ENCODE results near the gene CLCNKB. TPM values are rescaled to one million over a fixed set of nuclear protein-coding genes. Genes with fewer than 3 reads are reported as not detected.

Gene CLCNKB
- total and polyA plus RNA-seq, 4 donors, result 0.23 to 0.39 (median 0.38) TPM; not detected in 1

- no peak overlapping the region for H3K4me3 ChIP-seq (ENCODE audit: low read length in 2 of 2)
- WGBS, 2 donors, result 6 to 13% methylated on average over 21 to 28 of the region's 28 CpGs
- H3K27me3 ChIP-seq (ENCODE audit: control insufficient read depth in 1 of 2, insufficient read depth in 2 of 2, low read length in 1 of 2), result no peaks in the 10 kb centered on the region
- no peaks in the 10 kb centered on the region for H3K4me1 ChIP-seq (ENCODE audit: control insufficient read depth in 1 of 2, insufficient read depth in 2 of 2, low read length in 2 of 2)
- peak; percentile 89 to 93 for DNase-seq
- ATAC-seq (ENCODE audit: low FRiP score), result peak; percentile 75
- peak overlapping the region; percentile 83 to 93 for H3K27ac ChIP-seq (ENCODE audit: low read depth in 1 of 2, low read length in 2 of 2)
- H3K9me3 ChIP-seq (ENCODE audit: control insufficient read depth, low read length), result no peaks in the 10 kb centered on the region
- intact Hi-C loops (cut with DNase I), result loop anchor here in 1 of 2 donors (5.0 kb wide), 1 partner anchor 34 kb away; no protein-coding TSS in a partner anchor
- H3K36me3 ChIP-seq (ENCODE audit: control insufficient read depth in 1 of 2, insufficient read depth in 2 of 2, low read length in 1 of 2), result no peaks in the 10 kb centered on the region
Measured at GRCh38 chr1:16013220-16013907, 30.2 kb upstream of the CLCNKB start.

GRCh38 chr1:16013908-16014258, 29.7 kb upstream of the CLCNKB start:
- H3K27me3 ChIP-seq (ENCODE audit: control insufficient read depth in 1 of 2, insufficient read depth in 2 of 2, low read length in 1 of 2), result no peaks in the 10 kb centered on the region
- H3K4me3 ChIP-seq (ENCODE audit: low read length in 2 of 2), result no peak overlapping the region
- no peaks in the 10 kb centered on the region for H3K4me1 ChIP-seq (ENCODE audit: control insufficient read depth in 1 of 2, insufficient read depth in 2 of 2, low read length in 2 of 2)
- DNase-seq (no peak), ATAC-seq (ENCODE audit: low FRiP score) (no peak)
- intact Hi-C loops (cut with DNase I), result loop anchor here (2.0 to 5.0 kb wide), 2 partner anchors 33 to 227 kb away; no protein-coding TSS in a partner anchor
- H3K36me3 ChIP-seq (ENCODE audit: control insufficient read depth in 1 of 2, insufficient read depth in 2 of 2, low read length in 1 of 2), result no peaks in the 10 kb centered on the region
- H3K9me3 ChIP-seq (ENCODE audit: control insufficient read depth, low read length), result no peaks in the 10 kb centered on the region
- 25 to 27% methylated on average over 4 of the region's 4 CpGs for WGBS, 2 donors
- H3K27ac ChIP-seq (ENCODE audit: low read depth in 1 of 2, low read length in 2 of 2), result peak overlapping the region; percentile 83 to 93

GRCh38 chr1:16014509-16015482, 28.8 kb upstream of the CLCNKB start:
- peaks cover 0 to 2% of the 10 kb centered on the region in 2 donors for H3K4me1 ChIP-seq (ENCODE audit: control insufficient read depth in 1 of 2, insufficient read depth in 2 of 2, low read length in 2 of 2)
- WGBS, 2 donors, result 15 to 21% methylated on average over 15 to 17 of the region's 17 CpGs
- no peaks in the 10 kb centered on the region for H3K27me3 ChIP-seq (ENCODE audit: control insufficient read depth in 1 of 2, insufficient read depth in 2 of 2, low read length in 1 of 2)
- no peaks in the 10 kb centered on the region for H3K9me3 ChIP-seq (ENCODE audit: control insufficient read depth, low read length)
- H3K36me3 ChIP-seq (ENCODE audit: control insufficient read depth in 1 of 2, insufficient read depth in 2 of 2, low read length in 1 of 2), result no peaks in the 10 kb centered on the region
- H3K27ac ChIP-seq (ENCODE audit: low read depth in 1 of 2, low read length in 2 of 2), result peak overlapping the region; percentile 83 to 98
- intact Hi-C loops (cut with DNase I), result loop anchor here (2.0 to 5.0 kb wide), 2 partner anchors 33 to 228 kb away; no protein-coding TSS in a partner anchor
- DNase-seq, result peak; percentile 87
- ATAC-seq (ENCODE audit: low FRiP score), result no peak
- H3K4me3 ChIP-seq (ENCODE audit: low read length in 2 of 2), result no peak overlapping the region

GRCh38 chr1:16015491-16015890, 28.1 kb upstream of the CLCNKB start:
- peaks cover 0 to 2% of the 10 kb centered on the region in 2 donors for H3K4me1 ChIP-seq (ENCODE audit: control insufficient read depth in 1 of 2, insufficient read depth in 2 of 2, low read length in 2 of 2)

GRCh38 chr1:16015960-16016901, 27.4 kb upstream of the CLCNKB start:
- Histone ChIP-seq H3K9me3 (ENCODE audit: control insufficient read depth, low read length) (no peaks in the 10 kb centered on the region), H3K27me3 (ENCODE audit: control insufficient read depth in 1 of 2, insufficient read depth in 2 of 2, low read length in 1 of 2) (no peaks in the 10 kb centered on the region), H3K27ac (ENCODE audit: low read depth in 1 of 2, low read length in 2 of 2) (peak overlapping the region; percentile 65 to 98), H3K4me3 (ENCODE audit: low read length in 2 of 2) (peak overlapping the region; percentile 68 to 77), H3K4me1 (ENCODE audit: control insufficient read depth in 1 of 2, insufficient read depth in 2 of 2, low read length in 2 of 2) (peaks cover 0 to 2% of the 10 kb centered on the region in 2 donors), H3K36me3 (ENCODE audit: control insufficient read depth in 1 of 2, insufficient read depth in 2 of 2, low read length in 1 of 2) (no peaks in the 10 kb centered on the region)
- intact Hi-C loops (cut with DNase I), result loop anchor here in 1 of 2 donors (2.0 kb wide), 1 partner anchor 229 kb away; no protein-coding TSS in a partner anchor
- DNase-seq, result peak; percentile 80 to 92
- WGBS, 2 donors, result 12 to 14% methylated on average over 23 of the region's 23 CpGs
- ATAC-seq (ENCODE audit: low FRiP score), result no peak

More at GRCh38 chr1:16015491-16015890, 28.1 kb upstream of the CLCNKB start:
- no peaks in the 10 kb centered on the region for H3K9me3 ChIP-seq (ENCODE audit: control insufficient read depth, low read length)
- WGBS, 2 donors, result 44 to 57% methylated on average over 24 to 25 of the region's 25 CpGs
- ATAC-seq (ENCODE audit: low FRiP score), result no peak
- no peaks in the 10 kb centered on the region for H3K36me3 ChIP-seq (ENCODE audit: control insufficient read depth in 1 of 2, insufficient read depth in 2 of 2, low read length in 1 of 2)
- H3K4me3 ChIP-seq (ENCODE audit: low read length in 2 of 2), result peak overlapping the region; percentile 11 to 68
- peak overlapping the region; percentile 65 to 98 for H3K27ac ChIP-seq (ENCODE audit: low read depth in 1 of 2, low read length in 2 of 2)
- intact Hi-C loops (cut with DNase I), result loop anchor here in 1 of 2 donors (2.0 kb wide), 1 partner anchor 229 kb away; no protein-coding TSS in a partner anchor
- no peaks in the 10 kb centered on the region for H3K27me3 ChIP-seq (ENCODE audit: control insufficient read depth in 1 of 2, insufficient read depth in 2 of 2, low read length in 1 of 2)
- DNase-seq, result no peak

GRCh38 chr1:16017076-16017460, 26.5 kb upstream of the CLCNKB start:
- Histone ChIP-seq H3K36me3 (ENCODE audit: control insufficient read depth in 1 of 2, insufficient read depth in 2 of 2, low read length in 1 of 2) (no peaks in the 10 kb centered on the region), H3K27me3 (ENCODE audit: control insufficient read depth in 1 of 2, insufficient read depth in 2 of 2, low read length in 1 of 2) (no peaks in the 10 kb centered on the region), H3K27ac (ENCODE audit: low read depth in 1 of 2, low read length in 2 of 2) (peak overlapping the region; percentile 65 to 98), H3K9me3 (ENCODE audit: control insufficient read depth, low read length) (no peaks in the 10 kb centered on the region), H3K4me1 (ENCODE audit: control insufficient read depth in 1 of 2, insufficient read depth in 2 of 2, low read length in 2 of 2) (peaks cover 0 to 2% of the 10 kb centered on the region in 2 donors), H3K4me3 (ENCODE audit: low read length in 2 of 2) (peak overlapping the region; percentile 68 to 77)
- intact Hi-C loops (cut with DNase I), result no loop called here
- no peak for ATAC-seq (ENCODE audit: low FRiP score)
- DNase-seq, result no peak
- WGBS, 2 donors, result 24% methylated on average over 10 of the region's 10 CpGs

- peak within 1 kb of the TSS; percentile 98 to 99 for H3K27ac ChIP-seq (ENCODE audit: low read depth in 1 of 2, low read length in 2 of 2)
- H3K4me1 ChIP-seq (ENCODE audit: control insufficient read depth in 1 of 2, insufficient read depth in 2 of 2, low read length in 2 of 2), result peaks cover 0 to 2% of the 10 kb centered on the region in 2 donors
- ATAC-seq (ENCODE audit: low FRiP score), result peak; percentile 77
- H3K36me3 ChIP-seq (ENCODE audit: control insufficient read depth in 1 of 2, insufficient read depth in 2 of 2, low read length in 1 of 2), result no peaks in the 10 kb centered on the region
- no peaks in the 10 kb centered on the region for H3K9me3 ChIP-seq (ENCODE audit: control insufficient read depth, low read length)
- peak; percentile 94 to 96 for DNase-seq
- peak within 1 kb of the TSS; percentile 68 to 77 for H3K4me3 ChIP-seq (ENCODE audit: low read length in 2 of 2)
- 5% methylated on average over 37 of the region's 37 CpGs for WGBS, 2 donors
- intact Hi-C loops (cut with DNase I), result no loop called here
- no peaks in the 10 kb centered on the region for H3K27me3 ChIP-seq (ENCODE audit: control insufficient read depth in 1 of 2, insufficient read depth in 2 of 2, low read length in 1 of 2)
Measured at GRCh38 chr1:16017461-16018303, 25.9 kb upstream of the CLCNKB start, which contains the start of gene HSPB7. Gene HSPB7 (minus strand): TSS chr1:16018043. CDS start chr1:16017963, 80 bp downstream.

Measured in aorta (tissue), 5 donors.